ENCODE results near the gene ZC3H11A.

DNA sequence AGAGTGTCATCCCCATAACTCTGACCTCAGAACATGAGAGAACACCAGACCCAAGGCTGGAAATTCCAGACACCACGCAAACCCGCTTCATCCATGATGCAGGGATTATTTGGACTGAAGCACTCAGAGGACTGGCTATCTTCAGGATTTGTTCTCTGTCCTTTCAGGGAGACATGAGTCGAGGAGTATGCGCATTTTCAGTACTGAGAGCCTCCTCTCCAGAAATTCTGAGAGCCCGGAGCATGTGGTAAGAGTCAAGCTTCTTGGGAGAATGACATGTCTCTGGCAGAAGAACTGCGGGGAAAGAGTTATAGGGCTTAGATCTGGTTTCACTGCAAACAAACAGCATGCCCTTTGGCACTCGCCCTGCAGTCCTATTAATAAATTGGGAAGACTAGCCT is 23.5 kb upstream of the ZC3H11A start:
- TF ChIP-seq, protein P1, sequence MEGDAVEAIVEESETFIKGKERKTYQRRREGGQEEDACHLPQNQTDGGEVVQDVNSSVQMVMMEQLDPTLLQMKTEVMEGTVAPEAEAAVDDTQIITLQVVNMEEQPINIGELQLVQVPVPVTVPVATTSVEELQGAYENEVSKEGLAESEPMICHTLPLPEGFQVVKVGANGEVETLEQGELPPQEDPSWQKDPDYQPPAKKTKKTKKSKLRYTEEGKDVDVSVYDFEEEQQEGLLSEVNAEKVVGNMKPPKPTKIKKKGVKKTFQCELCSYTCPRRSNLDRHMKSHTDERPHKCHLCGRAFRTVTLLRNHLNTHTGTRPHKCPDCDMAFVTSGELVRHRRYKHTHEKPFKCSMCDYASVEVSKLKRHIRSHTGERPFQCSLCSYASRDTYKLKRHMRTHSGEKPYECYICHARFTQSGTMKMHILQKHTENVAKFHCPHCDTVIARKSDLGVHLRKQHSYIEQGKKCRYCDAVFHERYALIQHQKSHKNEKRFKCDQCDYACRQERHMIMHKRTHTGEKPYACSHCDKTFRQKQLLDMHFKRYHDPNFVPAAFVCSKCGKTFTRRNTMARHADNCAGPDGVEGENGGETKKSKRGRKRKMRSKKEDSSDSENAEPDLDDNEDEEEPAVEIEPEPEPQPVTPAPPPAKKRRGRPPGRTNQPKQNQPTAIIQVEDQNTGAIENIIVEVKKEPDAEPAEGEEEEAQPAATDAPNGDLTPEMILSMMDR (IDR thresholded peaks at IDR 0.05), result no peak
- TF ChIP-seq POLR2A (IDR thresholded peaks at IDR 0.05), result no peak
- no peak for TF ChIP-seq POLR2AphosphoS5 (IDR thresholded peaks at IDR 0.05)
- TF ChIP-seq EP300 (IDR thresholded peaks at IDR 0.05), result no peak
